GM10847 (cell line): Measurements from ENCODE around the gene TMOD2.

Source experiments
- POLR2A ChIP-seq: IDR thresholded peaks from 2 replicates; pipeline ENCODE4 v1.6.1; 2011; ENCODE audit not compliant: insufficient read length; ENCODE audit errors: extremely low read depth

The TMOD2 gene

GRCh38 chr15:51726302-51727073, 24.9 kb upstream of the TMOD2 start:
- no peak for TF ChIP-seq POLR2A

GRCh38 chr15:51727141-51727897, 24.1 kb upstream of the TMOD2 start:
- no peak for TF ChIP-seq POLR2A

GRCh38 chr15:51731549-51732267, 19.7 kb upstream of the TMOD2 start:
- TF ChIP-seq POLR2A = no peak

DNA sequence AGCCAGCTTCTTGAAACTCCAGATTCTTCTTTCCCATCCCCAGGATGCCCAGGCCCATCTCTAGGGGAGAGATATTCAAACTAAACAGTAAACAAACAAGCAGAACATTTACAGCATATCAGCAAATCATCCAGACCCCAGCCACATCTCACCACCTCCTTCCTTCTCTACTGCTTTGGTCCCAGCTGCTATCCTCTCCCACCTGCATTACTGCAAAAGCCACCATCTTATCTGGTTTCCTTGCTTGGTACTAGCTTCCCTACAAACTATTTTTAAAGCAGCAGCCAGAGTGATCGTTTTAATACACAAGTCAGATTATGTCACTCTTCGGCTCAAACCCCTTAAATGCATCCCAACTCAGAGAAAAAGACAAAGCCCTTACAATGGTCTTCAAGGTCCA, 18.8 kb upstream of the TMOD2 start:
- no peak for TF ChIP-seq POLR2A

GRCh38 chr15:51735228-51736010, 16.0 kb upstream of the TMOD2 start:
- no peak for TF ChIP-seq POLR2A

DNA sequence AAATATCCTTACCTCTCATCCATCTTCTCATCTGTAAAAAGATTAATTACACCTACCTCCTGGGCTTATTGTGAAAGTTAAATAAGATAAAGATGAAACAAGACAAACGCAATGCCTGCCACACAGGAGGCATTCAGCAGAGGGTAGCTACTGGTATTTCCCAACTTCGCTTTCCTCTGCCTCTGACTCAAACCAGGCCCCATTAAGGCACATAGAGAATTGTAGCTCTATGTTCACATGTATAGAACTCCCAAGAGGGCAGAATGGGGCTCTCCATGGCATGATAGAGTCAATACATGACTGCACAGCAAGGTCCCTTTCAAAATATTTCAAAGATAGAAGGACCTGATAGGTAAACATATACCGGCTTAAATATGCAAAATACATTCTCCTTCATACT, 15.3 kb upstream of the TMOD2 start:
- TF ChIP-seq POLR2A = no peak

DNA sequence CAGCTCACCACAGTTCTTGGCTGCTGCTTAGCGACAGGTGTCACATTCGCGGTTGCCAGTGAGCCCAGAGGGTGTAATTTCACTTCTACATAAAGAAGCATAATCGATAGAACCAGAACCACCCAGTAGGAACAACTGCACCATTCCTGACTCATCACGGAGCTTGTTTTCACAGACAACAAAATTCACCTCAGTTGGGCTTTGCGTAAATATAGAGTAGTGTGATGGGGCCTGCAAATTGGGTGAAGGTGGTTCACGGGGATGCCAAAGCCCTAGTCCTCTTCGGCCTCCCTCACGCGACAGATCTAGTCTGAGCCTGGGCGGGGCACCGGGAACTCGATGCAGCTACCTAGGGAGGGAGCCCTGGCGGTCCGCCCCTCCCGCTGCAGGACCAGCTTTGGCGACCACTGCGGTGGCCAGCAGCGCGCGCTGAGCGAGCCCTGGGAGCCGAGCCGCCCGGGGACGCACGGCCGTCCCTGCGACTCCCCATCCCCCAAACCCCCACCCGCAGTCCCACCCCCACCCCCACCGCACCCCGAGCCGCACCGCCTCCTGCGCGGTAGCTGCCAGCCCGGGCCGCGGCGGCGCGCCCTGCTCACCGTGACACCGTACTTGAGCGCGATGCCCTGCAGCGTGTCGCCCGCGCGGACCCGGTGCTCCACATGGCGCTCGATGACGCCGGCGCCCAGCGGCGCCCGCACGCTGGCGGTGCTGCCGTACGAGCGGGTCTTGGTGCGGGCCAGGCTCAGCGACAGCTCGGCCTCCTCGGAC, 14.5 kb upstream of the TMOD2 start:
- TF ChIP-seq POLR2A = no peak

DNA sequence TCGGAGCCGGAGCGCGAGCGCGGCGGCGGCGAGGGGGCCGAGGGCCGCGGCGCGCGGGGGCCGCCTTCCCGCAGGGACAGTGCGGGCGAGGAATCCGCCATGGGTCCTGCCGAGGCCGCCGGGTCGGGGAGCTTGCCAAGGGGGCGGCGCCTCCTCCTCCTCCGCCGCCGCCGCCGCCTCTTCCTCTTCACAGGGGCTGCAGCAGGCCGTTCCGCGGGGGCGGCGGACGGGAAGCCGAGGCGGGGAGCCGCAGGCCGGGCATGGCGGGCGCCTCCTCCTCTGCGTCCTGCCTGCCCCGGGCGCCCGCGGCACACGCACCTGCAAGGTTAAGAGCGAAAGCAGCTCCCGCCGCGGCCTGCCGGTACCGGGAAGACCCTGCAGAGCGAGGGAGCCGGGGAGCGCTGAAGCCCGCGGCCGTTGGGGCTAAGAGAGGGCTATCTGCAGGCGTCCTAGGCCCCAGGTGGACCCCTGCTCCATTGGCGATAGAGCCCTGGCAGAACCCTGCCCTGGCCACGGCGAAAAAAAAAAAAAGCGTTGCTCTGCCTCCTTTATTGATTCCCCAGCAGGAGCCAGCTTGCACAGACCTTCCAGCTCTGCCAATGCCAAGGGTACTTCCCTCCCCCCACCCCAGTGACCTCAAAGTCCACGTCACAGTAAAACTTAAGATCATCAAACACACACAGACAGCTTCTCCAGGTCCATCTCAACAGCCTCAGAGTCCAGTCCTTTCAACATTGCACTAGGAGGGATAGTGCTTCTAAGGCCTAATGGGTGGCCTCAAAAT, 13.7 kb upstream of the TMOD2 start, which contains the start of gene LYSMD2:
Gene LYSMD2, minus strand, starts transcription at position 134 of the 784 bp plus-strand sequence. Its CDS starts 33 bp downstream, at position 101.
- TF ChIP-seq POLR2A = peak; percentile 19

DNA sequence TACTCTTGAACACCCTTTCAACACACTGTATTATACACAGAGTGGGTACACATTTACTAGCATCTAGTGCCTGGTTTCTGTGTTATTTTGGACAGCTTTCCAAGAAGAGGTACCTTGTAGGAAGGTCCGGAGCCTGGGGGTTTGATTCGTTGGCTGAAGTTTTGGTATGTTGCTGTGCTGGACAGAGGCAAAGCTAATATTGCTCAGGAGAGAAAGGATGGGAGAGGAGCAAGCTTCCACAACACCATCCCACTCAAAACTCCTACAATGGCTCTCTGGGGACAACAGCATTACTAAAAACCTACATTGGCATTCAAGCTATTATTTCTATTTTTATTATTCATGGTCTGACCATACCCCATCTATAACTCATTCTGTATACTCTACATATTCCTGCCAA, 12.8 kb upstream of the TMOD2 start:
- no peak for TF ChIP-seq POLR2A

DNA sequence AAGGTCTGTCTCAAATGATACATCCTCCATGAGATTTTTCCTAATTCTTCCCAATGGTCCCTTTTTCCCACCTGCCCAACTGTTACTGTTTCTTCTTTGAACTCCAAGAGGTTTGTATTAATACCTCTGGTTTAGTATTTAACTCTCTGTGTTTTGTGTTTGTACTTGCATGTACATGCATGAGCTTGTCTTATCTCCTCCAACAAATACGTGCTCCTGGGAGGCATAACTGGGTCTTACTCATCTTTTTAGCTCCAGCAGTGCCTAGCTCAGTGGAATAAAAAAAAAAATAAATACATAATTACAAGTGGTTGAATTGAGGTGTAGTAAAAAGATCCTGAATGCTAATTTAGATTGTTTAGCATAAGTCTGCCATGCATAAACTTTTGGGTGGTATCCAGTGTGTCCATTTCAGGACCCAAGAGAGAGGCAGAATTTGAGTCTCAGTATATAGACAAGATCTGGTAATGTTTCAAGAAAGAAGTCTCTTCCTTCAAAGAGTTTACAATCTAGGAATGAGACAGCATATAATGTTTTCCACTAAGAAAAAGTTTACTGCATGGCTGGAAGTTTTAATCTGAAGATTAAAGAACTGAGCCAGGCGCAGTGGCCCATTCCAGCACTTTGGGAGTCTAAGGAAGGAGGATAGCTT, 12.2 kb upstream of the TMOD2 start:
- TF ChIP-seq POLR2A = no peak

- no peak for TF ChIP-seq POLR2A
Measured at GRCh38 chr15:51749307-51749706, 2.1 kb upstream of the TMOD2 start.

GRCh38 chr15:51750186-51750585, 1.2 kb upstream of the TMOD2 start:
- no peak for TF ChIP-seq POLR2A
